MM.1S (cell line): ENCODE results near the gene BICDL2.

Experiments used
- CTCF ChIP-seq: fragments of 300-600 bp; sonication (generic); IDR thresholded peaks from 2 replicates; pipeline ENCODE4 v1.5.1; 2016; ENCODE audit warnings: antibody characterized with exemption, low read length, mixed read lengths
- EZH2 ChIP-seq: fragments of 300-600 bp; sonication (generic); optimal IDR thresholded peaks from 2 replicates; pipeline ENCODE3; 2017; ENCODE audit warnings: low read depth, mild to moderate bottlenecking, antibody characterized with exemption, low read length, mixed read lengths
- EZH2phosphoT487 ChIP-seq: fragments of 300-600 bp; sonication (generic); IDR thresholded peaks from 2 replicates; pipeline ENCODE4 v1.6.1; 2018; ENCODE audit warnings: antibody characterized with exemption, low read length

- TF ChIP-seq CTCF (peak; percentile 79), EZH2 (no peak), EZH2phosphoT487 (no peak)
These were observed 22.4 kb upstream of the BICDL2 start for GRCh38 chr16:3059041-3059722.
